GOT3 (cell line): Measurements from ENCODE around the gene RPS6KA1.
"Not testable (repeated sequence)": the region's sequence is repeated elsewhere in the genome, so short reads cannot be mapped to it uniquely, and the experiment has no call there.

Source experiments
- DNase-seq: peaks from one replicate; lab custom pipeline; 2025; ENCODE audit warnings: mixed read lengths; lab: John Stamatoyannopoulos, UW

The RPS6KA1 gene

DNA sequence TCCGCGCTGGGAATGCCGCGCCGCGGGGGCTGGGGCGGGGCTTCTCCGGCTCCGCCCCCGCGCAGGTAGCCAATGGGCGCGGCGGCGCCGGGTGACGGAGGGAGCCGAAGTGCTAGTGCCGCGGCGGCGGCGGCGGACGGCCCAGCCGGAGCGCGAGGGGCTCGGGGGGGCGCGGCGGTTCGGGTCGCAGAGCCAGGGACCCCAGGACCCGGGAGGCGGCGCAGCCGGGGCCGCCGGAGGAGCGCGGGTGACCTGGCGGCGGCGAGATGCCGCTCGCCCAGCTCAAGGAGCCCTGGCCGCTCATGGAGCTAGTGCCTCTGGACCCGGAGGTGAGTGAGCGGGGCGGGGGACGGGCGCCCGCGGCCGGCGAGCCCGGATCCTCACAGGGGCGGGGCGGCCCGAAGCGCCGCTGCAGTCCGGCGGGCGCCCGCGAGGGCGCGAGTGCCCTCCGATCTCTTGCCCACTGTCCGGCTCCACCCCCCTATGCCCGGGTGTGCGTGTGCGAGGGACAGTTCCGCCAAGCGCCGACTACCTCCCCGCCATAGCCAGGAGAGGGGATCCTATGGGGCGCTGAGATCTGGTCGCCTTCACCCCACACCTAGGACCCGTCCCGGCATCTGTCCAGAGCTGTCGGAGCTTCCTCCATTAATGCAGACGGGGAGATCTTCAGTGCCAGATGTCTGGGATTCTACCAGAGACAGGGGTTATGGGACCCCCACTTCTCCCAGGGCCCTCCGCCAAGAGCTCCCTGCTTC is at the start of gene RPS6KA1:
RPS6KA1 (plus strand) TSS at position 107 of the 755 bp plus-strand sequence; CDS start at position 267, 160 bp downstream.
- DNase-seq: no peak

DNA sequence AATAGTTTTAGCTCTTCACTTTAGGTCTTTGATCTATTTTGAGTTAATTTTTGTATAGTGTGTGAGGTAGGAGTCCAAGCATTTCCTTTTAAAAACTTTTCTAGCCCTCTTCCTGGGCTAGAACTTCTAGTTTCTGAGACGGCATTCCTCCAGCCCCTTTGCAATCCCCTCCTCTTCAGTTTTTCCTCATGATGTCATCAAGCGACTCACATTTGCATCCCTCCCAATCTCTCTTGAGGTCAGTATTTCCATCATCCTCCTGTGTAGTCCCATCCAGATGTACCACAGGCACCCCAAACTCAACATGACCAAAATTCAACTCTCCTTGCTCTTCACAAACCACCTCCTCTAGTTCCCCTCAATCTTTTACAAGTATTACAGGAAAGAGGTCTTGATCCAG is 46.6 kb upstream of the RPS6KA1 start:
- DNase-seq: no peak

DNA sequence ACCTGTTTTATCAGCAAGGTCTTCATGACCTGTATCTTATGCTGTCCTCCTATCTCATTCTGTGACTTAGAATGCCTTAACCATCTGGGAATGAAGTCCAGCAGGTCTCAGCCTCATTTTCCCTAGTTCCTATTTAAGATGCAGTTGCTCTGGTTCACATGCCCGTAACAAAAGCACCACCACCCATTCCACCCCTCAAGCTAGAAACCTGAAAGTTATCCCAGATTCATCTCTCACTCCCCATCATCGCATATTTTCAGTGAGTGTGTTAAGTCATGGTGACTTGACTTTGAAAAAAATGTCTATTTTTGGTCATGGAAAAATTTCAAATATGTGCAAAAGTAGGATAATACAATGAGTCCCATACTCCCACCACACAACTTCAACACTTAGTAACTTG is 45.6 kb upstream of the RPS6KA1 start:
- DNase-seq: no peak

DNA sequence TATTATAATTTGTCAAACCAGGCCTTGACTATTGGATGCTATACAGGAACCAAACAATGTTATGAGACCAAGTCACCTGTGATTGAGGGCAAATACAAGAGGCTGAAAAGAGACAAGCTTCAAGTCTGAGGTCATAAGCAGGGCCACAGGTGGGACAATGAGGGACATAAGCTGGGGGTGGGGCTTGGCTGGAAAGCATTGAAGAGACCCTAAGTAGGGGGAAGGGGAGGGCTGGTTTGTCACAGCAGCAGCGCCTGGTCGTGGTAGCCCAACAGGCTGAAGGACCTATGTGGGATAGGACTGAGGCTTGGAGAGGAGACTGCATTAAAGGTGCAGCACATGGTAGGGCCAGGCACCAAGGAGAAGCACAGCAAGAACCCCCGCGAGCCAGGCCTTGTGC is 39.4 kb upstream of the RPS6KA1 start:
- DNase-seq: no peak

DNA sequence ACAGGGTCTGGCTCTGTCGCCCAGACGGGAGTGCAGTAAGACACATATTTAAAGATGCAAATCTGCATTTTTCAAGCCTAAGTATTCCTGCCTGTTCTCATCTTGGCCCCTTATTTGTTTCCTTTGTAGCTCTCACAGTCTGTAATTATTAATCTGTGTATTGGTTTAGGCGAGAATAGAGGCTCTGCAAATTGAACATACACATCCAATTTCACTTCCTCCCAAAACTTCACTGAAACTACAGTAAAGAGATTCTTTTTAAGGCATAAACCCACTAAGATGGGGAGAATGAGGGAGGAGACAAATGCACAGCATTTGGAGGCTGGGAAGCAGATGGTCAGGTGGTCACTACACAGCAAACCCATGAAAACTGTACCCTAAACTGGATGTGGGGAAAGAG is 36.3 kb upstream of the RPS6KA1 start:
- no peak for DNase-seq

DNA sequence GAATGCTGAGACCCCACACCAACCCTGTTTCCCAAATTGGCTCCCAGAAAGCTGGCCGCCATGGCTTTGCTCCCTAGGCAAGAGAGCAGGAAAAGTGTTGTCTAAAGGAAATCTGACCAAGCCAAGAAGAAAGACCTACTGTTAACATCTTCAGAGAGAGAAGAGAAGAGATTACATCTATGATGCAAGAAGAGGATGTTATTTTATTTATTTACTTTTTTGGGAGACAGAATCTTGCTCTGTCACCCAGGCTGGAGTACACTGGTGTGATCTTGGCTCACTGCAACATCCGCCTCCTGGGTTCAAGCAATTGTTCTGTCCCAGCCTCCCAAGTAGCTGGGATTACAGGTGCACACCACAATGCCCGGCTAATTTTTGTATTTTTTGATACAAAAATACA is 35.6 kb upstream of the RPS6KA1 start:
- no peak for DNase-seq

DNA sequence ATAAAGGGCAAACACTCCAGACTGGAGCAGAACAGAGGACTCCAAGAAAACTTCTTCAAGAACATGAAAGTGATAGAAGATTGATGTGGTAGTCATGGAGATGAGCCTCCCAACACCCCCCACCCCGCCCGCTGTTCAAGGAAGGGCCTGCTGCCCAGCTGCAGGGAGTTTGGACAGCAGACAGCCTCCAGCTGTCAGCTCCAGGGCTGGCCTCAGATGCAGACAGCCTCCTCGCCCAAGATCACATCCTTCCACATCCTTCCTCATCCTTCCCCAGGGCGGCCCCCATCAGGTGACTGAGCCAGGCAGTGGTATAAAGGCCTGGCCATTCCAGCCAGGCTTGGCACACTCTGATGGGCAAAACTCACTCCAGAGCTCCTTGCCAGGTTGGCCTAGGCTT is 32.7 kb upstream of the RPS6KA1 start:
- no peak for DNase-seq

DNA sequence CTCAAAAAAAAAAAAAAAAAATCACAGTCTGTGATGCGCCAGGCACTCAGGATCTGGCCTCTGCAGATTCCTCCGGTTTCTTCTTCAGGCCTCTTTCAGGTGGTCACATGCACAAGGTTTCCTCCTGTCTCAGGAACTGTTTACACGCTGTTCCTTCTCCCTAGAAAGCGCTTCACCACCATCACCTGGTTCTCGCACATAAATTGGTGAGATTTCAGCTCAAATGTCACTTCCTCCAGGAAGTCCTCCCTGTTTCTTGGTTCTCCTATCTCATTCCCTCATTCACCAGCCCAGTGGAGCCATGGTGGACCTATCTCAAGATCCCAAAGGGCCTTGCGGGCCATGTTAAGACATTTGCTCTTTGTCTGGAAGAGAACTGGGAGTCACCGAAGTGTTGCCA is 30.7 kb upstream of the RPS6KA1 start:
- no peak for DNase-seq

DNA sequence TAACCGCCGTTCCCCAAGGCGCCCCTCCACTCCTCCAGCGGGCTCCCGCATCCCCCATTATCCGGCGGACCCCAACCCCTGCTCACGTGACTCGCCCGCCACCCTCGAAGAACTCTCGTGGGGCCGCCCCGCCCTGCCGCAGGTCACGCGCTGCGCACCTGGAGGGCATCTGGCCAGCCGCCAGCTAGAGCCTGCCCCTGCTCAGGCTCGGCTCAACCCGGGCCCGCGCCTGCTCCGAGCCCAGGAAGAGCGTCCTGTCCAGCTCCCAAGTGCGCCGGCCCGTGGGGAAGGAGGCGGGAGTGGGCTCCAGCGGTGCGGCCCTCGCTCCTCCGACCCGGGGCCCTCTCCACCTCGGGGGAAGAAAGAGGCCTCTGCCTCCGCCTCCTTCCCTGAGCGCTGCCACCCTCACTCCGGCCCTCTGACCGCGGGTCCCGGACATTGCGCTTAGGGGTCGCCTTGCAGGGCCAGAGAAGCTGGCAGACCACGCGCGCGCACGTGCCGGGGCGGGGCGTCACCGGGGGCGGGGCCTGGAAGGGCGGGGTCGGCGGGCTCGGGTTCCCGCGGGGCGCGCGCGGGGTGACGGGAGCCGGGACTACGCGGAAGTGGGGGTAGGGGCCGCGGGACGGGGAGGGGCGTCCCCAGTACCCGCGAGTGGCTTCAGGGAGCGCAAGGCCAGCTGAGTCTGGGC is 28.9 kb upstream of the RPS6KA1 start:
- peak; percentile 51 for DNase-seq

DNA sequence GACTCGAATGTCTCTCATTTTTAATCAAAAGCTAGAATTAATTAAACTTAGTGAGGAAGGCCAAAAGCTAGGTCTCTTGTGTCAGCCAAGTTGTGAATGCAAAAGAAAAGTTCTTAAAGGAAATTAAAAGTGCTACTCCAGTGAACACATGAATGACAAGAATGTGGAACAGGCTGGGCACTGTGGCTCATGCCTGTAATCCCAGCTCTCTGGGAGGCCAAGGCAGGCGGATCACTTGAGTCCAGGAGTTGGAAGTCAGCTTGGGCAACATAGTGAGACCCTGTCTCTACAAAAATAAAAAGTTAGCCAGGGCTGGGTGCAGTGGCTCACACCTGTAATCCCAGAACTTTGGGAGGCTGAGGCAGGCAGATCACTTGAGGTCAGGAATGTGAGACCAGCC is 18.9 kb upstream of the RPS6KA1 start:
- DNase-seq: not testable (repeated sequence)

DNA sequence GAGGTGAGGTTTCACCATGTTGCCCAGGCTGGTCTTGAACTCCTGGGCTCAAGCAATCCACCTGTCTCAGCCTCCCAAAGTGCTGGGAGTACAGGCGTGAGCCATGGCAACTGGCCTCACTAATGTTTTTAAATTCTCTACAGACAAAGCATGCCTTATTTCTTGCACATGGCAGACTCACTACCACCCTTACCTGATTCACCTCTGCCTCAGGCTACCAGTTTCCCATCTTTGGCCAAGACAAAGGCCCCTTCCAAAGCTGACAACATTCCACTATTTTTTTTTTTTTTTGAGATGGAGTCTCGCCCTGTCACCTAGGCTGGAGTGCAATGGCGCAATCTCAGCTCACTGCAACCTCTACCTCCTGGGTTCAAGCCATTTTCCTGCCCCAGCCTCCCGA is 13.7 kb upstream of the RPS6KA1 start:
- not testable (repeated sequence) for DNase-seq

DNA sequence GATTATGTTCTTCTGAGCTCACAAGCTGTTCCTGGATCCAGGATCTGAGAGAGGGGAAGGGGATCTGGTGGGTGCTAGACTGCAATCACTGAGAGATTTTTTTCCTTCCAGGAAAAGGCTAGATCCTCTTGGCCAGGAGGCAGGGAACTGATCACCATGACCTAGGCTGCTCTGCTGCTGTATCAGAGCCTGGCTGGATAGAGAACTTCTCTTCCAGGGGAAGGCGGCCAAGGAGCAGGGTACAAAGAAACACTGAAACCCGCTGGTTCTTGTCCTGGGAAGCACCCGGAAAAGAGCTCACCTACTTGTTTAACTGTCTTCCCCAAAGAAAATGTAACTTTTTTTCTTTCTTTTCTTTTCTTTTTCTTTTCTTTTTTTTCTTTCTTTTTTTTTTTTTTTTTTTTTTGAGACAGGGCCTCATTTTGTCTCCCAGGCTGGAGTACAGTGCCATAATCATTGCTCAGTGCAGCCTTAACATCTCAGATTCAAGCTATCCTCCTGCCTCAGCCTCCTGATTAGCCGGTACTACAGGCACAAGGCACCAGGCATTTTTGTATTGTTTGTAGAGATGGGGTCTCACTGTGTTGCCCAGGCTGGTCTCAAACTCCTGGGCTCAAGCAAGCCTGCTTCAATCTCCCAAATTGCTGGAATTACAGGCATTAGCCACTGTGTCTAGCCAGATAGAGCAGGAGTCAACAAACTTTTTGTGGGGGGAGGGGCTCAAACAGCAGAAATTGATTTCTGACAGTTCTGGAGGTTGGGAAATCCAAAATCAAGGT is 12.4 kb upstream of the RPS6KA1 start:
- no peak for DNase-seq

DNA sequence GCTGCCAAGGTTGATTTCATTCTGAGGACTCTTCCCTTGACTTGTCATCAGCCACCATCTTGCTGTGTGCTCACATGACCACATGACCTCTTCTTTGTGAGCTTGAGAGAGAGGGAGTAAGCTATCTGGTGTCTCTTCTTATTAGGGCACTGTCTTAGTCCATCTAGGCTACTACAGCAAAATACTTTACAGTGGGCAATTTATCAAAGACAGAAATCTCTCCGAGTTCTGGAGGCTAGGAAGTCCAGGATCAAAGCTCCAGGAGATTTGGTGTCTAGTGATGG is 11.9 kb upstream of the RPS6KA1 start:
- no peak for DNase-seq

DNA sequence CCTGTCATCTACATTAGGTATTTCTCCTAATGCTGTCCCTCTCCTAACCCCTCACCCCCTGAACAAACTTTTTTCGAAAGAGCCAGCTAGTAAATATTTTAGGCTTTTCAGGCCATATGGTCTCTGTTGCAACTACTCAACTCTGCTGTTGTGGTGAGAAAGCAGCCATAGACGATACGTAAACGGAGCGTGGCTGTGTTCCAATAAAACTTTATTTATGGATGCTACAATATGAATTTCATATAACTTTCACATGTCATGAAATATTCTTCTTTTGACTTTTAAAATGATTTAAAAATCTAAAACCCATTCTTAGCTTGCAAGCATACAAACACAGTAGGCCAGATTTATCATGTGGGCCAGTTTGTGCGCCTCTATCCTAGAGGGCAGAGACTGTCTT is 11.2 kb upstream of the RPS6KA1 start:
- no peak for DNase-seq

DNA sequence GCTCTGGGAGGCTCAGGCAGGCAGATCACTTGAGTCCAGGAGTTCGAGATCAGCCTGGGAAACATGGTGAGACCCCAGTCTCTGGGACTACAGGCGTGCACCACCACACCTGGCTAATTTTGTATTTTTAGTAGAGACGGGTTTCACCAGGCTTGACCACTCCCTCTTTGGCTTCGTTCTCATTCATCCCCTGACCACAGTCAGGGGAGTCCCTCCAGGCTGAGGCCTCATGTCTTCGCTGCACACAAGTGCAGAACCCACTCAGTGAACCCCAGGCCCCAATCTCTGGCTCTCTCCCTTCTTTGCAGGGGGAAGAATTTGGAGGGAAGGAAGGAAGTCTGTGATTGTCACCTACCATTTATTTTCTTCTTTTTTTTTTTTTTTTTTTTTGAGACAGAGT is 9.2 kb upstream of the RPS6KA1 start:
- DNase-seq: no peak

DNA sequence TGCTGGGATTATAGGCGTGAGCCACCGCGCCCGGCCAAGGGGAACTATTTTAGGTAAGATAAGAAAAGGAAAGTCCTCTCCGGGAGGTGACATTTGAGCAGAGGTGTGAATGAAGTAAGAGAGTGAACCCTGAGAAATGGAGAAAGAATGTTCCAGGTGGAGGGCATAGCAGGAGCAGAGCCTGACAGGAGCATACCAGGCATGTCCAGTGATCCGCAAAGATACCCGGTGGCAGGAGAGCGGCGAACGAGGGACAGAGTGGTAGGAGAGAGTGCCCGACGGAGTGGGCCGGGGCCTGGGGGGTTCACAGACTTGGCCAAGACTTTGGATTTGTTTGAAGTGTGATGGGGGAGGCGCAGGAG is 7.9 kb upstream of the RPS6KA1 start:
- DNase-seq: no peak

DNA sequence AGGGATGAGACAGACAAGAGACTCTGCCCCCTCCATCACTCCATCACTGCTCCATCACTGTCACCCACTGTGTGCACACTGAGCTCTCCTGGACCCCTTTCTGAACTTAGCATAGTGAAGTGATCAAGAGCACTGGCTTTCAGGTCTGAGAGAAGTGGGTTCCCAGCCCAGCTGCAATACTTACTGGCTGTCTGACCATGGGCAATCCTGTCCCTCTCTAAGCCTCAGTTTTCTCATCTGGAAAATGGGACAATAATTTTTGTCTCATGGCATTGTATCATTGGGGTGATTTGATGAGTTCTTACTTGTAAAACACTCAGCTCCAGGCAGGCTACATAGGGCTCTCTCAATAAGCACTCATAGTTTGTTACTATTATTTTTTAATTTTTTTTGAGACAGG is 7.5 kb upstream of the RPS6KA1 start:
- DNase-seq: no peak

DNA sequence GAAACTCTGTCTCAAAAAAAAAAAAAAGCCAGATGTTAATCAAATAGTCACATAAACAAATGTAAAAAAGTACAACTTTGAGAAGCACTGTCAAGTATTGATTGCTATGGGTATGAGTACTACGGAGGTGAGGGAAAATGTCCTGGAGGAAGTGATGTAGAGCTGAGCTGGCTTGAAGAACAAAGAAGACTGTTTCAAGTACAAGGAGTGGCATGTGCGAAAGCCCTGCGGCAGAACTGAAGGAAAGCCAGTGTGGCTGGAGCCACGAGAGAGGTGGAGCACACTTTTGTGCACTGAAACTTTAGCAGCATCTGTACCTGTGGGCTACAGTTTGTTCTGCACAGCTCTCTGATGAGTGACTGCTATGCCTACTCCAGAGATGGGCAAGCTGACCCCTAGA is 5.4 kb upstream of the RPS6KA1 start:
- no peak for DNase-seq

DNA sequence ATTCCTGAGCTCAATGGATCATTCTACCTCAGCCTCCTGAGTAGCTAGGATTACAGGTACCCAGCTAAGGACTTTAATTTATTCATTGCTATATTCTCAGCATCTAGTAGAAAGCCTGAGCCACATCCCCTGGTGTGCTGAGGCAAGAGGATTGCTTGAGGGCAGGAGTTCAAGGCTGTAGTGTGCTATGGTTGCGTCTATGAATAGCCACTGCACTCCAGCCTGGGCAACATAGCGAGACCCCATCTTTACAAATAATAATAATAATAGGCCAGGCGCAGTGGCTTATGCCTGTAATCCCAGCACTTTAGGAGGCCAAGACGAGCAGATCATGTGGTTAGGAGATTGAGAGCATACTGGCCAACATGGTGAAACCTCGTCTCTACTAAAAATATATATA is 3.3 kb upstream of the RPS6KA1 start:
- no peak for DNase-seq

DNA sequence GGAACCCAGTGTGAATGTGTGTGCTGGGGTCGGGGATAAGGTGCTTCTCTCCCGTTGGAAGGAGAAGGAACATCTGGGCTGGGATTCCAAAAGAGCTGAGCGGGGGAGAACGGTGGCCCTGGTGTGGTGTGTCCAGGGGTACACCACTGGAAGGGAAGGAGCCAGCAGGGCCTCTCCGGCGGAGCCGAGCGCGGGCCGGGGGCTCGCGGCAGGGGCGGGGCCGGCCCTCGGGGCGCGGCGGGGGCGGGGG is 231 bp upstream of the RPS6KA1 start:
- DNase-seq: no peak

DNA sequence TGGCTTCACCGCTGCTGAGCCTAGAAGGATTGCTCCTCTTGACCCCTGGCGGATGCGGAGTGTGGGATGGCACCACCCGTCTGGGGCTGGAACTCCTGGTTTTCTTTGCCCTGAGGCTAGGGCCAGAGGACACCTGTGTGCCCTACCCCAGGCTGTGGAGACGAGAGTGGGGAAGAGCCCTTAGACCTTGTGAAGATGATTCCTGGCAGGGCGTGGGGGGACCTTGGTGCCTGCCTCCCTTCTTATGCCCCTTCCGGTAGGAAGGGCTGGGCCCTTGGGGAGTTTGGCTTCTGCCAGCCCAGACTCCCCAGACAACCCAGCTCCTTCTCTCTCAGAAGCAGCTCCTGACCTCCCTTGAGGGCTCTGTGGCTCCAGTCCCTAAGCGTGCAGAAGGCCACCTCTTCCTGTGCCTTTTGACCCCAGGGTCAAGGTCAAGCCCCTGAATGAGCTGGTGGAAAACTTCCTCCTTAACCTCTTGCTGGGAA is 891 bp downstream of the RPS6KA1 start:
- DNase-seq: no peak

DNA sequence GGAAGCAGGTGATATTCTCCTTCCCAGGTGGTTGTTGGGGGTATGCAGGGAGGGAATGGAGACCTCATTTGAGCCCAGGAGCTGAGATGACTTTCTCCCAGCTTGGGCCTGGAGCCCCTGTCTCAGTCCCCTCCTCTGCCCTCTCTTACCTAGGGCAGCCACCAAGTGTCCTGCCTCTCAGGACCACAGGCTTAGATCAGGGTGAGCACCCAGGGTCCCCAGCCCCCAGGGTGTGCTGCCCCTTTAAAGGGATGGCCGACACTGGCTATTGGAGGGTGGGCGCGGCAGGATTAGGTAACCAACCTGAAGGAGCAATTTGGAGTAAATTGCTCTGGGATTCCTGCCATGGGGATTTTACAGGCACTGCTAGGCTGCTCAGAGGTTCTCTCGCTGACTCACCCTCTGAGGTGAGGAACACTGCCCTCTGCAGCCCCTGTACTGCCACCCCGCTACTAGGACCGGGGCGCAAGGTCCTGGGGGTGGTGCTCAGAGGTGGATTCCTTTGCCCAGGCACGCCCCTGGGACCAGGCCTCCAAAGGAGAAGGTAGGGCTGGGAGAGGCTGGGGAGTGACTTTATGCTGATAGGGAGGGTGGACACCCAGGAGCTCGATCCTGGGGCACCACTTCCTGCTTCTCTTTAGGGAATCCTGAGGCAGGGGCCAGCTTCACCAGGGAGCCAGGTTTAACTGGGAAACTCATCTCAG is 1.5 kb downstream of the RPS6KA1 start:
- DNase-seq: no peak

DNA sequence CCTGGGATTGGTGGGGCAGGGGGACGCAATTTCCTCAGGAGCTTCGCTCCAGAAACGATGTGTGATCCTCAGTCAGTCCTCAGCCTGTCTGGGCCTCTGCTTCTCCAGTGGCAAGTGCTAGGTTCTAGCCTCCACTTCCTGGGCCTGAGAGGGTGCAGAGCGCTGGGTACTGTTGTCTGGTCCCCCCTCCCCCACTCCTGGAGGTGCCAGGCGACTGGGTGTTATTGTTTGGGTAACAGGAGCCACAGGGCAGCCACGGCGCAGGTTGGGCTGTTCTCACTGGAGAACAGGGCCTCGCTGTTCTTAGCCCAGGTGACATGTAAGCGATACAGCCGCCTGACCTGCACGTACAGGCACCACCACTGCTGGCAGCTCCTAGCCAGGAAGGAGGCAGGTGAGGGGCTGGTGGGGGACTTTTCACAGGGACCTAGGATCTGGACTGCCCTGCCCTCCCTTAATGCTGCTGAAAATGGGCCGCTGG is 2.1 kb downstream of the RPS6KA1 start:
- DNase-seq: no peak
